ENCODE measurements around the gene ABHD18. TPM values are rescaled to one million over a fixed set of nuclear protein-coding genes. Genes with fewer than 3 reads are reported as not detected.
"Not testable (repeated sequence)": the region's sequence is repeated elsewhere in the genome, so short reads cannot be mapped to it uniquely, and the experiment has no call there.

ABHD18 gene
- total RNA-seq, 2 donors from 2014 or later = 5.3 to 7.2 TPM

DNA sequence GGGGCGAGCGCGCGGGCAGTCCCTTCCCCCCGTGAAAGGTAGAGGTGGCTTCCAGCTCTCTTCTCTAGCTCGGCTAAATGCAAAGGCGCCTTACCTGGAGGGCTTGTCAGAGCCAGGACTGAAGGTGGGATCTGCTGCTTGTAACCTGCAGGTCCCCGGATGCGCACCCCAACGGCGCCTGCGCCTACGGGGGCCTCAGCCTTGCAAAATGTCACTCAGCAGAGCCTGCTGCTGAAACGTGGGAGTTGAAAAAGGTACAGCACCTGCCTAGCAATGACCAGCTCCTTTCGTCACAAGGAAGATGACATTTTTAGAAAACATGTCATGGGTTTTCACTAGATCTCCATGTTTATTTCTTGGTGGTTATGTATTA lies 583 bp downstream of the ABHD18 start:
- DNase-seq (ENCODE audit: low spot score) = no peak
- H3K27me3 ChIP-seq = no peaks in the 10 kb centered on the region
- no peak for TF ChIP-seq CTCF (IDR thresholded peaks at IDR 0.05)

GRCh38 chr4:127967141-127967775 lies 2.1 kb downstream of the ABHD18 start:
- Histone ChIP-seq H3K27ac (no peak overlapping the region), H3K4me3 (no peak overlapping the region), H3K27me3 (no peaks in the 10 kb centered on the region), H3K36me3 (no peaks in the 10 kb centered on the region), H3K9me3 (no peaks in the 10 kb centered on the region), H3K4me1 (peaks cover 0 to 25% of the 10 kb centered on the region in 2 donors)
- no peak for TF ChIP-seq CTCF (IDR thresholded peaks at IDR 0.05)
- no peak for DNase-seq (ENCODE audit: low spot score)

More for the DNA sequence above, 583 bp downstream of the ABHD18 start:
- H3K4me1 ChIP-seq = peaks cover 0 to 25% of the 10 kb centered on the region in 2 donors
- peak overlapping the region; percentile 92 to 94 for H3K27ac ChIP-seq
- no peaks in the 10 kb centered on the region for H3K36me3 ChIP-seq
- H3K4me3 ChIP-seq = peak overlapping the region; percentile 74 to 85
- H3K9me3 ChIP-seq = no peaks in the 10 kb centered on the region

- Histone ChIP-seq H3K9me3 (no peaks in the 10 kb centered on the region), H3K4me3 (no peak overlapping the region), H3K27me3 (no peaks in the 10 kb centered on the region), H3K36me3 (no peaks in the 10 kb centered on the region), H3K27ac (no peak overlapping the region), H3K4me1 (peaks cover 0 to 25% of the 10 kb centered on the region in 2 donors)
- TF ChIP-seq CTCF (IDR thresholded peaks at IDR 0.05) = no peak
- DNase-seq (ENCODE audit: low spot score) = no peak
Measured at GRCh38 chr4:127968586-127968985, 3.4 kb downstream of the ABHD18 start.

- not testable (repeated sequence) for H3K27ac ChIP-seq; H3K4me3 ChIP-seq; H3K9me3 ChIP-seq; H3K36me3 ChIP-seq; H3K27me3 ChIP-seq; DNase-seq (ENCODE audit: low spot score)
- peaks cover 0 to 19% of the 10 kb centered on the region in 2 donors for H3K4me1 ChIP-seq
Measured at GRCh38 chr4:127970925-127971324, 5.7 kb downstream of the ABHD18 start.

- Histone ChIP-seq H3K9me3 (peaks cover 0 to 6% of the 10 kb centered on the region in 2 donors), H3K4me1 (no peaks in the 10 kb centered on the region), H3K27ac (no peak overlapping the region), H3K27me3 (no peaks in the 10 kb centered on the region), H3K4me3 (no peak overlapping the region), H3K36me3 (no peaks in the 10 kb centered on the region)
- no peak for TF ChIP-seq CTCF (IDR thresholded peaks at IDR 0.05)
- DNase-seq (ENCODE audit: low spot score) = no peak
Measured at GRCh38 chr4:127975121-127975770, 10.0 kb downstream of the ABHD18 start.

- peaks cover 0 to 6% of the 10 kb centered on the region in 2 donors for H3K9me3 ChIP-seq
- DNase-seq (ENCODE audit: low spot score) = no peak
- H3K4me3 ChIP-seq = no peak overlapping the region
- no peak for TF ChIP-seq CTCF (IDR thresholded peaks at IDR 0.05)
- no peak overlapping the region for H3K27ac ChIP-seq
- H3K36me3 ChIP-seq = no peaks in the 10 kb centered on the region
- no peaks in the 10 kb centered on the region for H3K4me1 ChIP-seq
- H3K27me3 ChIP-seq = no peaks in the 10 kb centered on the region
Measured at GRCh38 chr4:127978930-127979329, 13.7 kb downstream of the ABHD18 start.

All from right atrium auricular region (tissue), 2 donors.